ENCODE data around the gene RGS17. TPM values are rescaled to one million over a fixed set of nuclear protein-coding genes. Genes with fewer than 3 reads are reported as not detected.
A peak's percentile ranks its signal among the peaks of the same experiment; 100 is the strongest.
"Not testable (repeated sequence)": the region's sequence is repeated elsewhere in the genome, so short reads cannot be mapped to it uniquely, and the experiment has no call there.

Gene RGS17
- total RNA-seq, 3 donors from 2014 or later (not counting 1 experiment from before 2014, with no cell fraction given) = 0.45 to 1.9 (median 0.55) TPM

GRCh38 chr6:152975204-152975915, 155.7 kb downstream of the RGS17 start:
- Histone ChIP-seq H3K36me3 (ENCODE audit: control insufficient read depth, insufficient read depth, low read length) (peaks cover 38% of the 10 kb centered on the region), H3K4me1 (ENCODE audit: control insufficient read depth, insufficient read depth, low read length) (no peaks in the 10 kb centered on the region), H3K27ac (ENCODE audit: low read length) (no peak overlapping the region), H3K27me3 (ENCODE audit: control insufficient read depth, insufficient read depth, low read length) (no peaks in the 10 kb centered on the region), H3K9me3 (ENCODE audit: control insufficient read depth, insufficient read depth, low read length) (no peaks in the 10 kb centered on the region), H3K4me3 (ENCODE audit: low read length) (no peak overlapping the region)
- H3K4me3 Mint-ChIP-seq = peak overlapping the region; percentile 65
- H3K27ac Mint-ChIP-seq = peak overlapping the region; percentile 76 to 84
- WGBS (ENCODE audit: insufficient coverage) = 62% methylated on average over 4 of the region's 4 CpGs
- peaks cover 5% of the 10 kb centered on the region for H3K36me3 Mint-ChIP-seq
- DNase-seq (peak in 1 of 2 donors; percentile 45), ATAC-seq (peak; percentile 72 to 94 (median 77))
- H3K27me3 Mint-ChIP-seq (ENCODE audit: low read depth in 2 of 2) = no peaks in the 10 kb centered on the region
- no peak for TF ChIP-seq CTCF (IDR thresholded peaks at IDR 0.05)
- intact Hi-C loops (cut with micrococcal nuclease) = no loop called here
- H3K9me3 Mint-ChIP-seq = no peaks in the 10 kb centered on the region
- peaks cover 15 to 22% of the 10 kb centered on the region in 2 donors for H3K4me1 Mint-ChIP-seq

- H3K27ac Mint-ChIP-seq = no peak overlapping the region
- Histone ChIP-seq H3K36me3 (ENCODE audit: control insufficient read depth, insufficient read depth, low read length) (peaks cover 49% of the 10 kb centered on the region), H3K27me3 (ENCODE audit: control insufficient read depth, insufficient read depth, low read length) (no peaks in the 10 kb centered on the region), H3K4me3 (ENCODE audit: low read length) (no peak overlapping the region), H3K4me1 (ENCODE audit: control insufficient read depth, insufficient read depth, low read length) (no peaks in the 10 kb centered on the region), H3K27ac (ENCODE audit: low read length) (no peak overlapping the region), H3K9me3 (ENCODE audit: control insufficient read depth, insufficient read depth, low read length) (no peaks in the 10 kb centered on the region)
- H3K36me3 Mint-ChIP-seq = peaks cover 19% of the 10 kb centered on the region
- intact Hi-C loops (cut with micrococcal nuclease) = no loop called here
- 100% methylated on average over 1 of the region's 1 CpG for WGBS (ENCODE audit: insufficient coverage)
- no peak for DNase-seq
- no peak for TF ChIP-seq CTCF (IDR thresholded peaks at IDR 0.05)
- no peak overlapping the region for H3K4me3 Mint-ChIP-seq
- peaks cover 15 to 22% of the 10 kb centered on the region in 2 donors for H3K4me1 Mint-ChIP-seq
- no peak for ATAC-seq
- H3K27me3 Mint-ChIP-seq (ENCODE audit: low read depth in 2 of 2) = no peaks in the 10 kb centered on the region
- H3K9me3 Mint-ChIP-seq = peaks cover 4 to 5% of the 10 kb centered on the region in 2 donors
These were observed 157.2 kb downstream of the RGS17 start for GRCh38 chr6:152973916-152974315.

- H3K4me1 Mint-ChIP-seq = peaks cover 1 to 2% of the 10 kb centered on the region in 2 donors
- peaks cover 28% of the 10 kb centered on the region for H3K36me3 Mint-ChIP-seq
- Histone ChIP-seq H3K36me3 (ENCODE audit: control insufficient read depth, insufficient read depth, low read length) (peaks cover 46% of the 10 kb centered on the region), H3K4me1 (ENCODE audit: control insufficient read depth, insufficient read depth, low read length) (no peaks in the 10 kb centered on the region), H3K27ac (ENCODE audit: low read length) (no peak overlapping the region), H3K4me3 (ENCODE audit: low read length) (no peak overlapping the region), H3K9me3 (ENCODE audit: control insufficient read depth, insufficient read depth, low read length) (peaks cover 4% of the 10 kb centered on the region), H3K27me3 (ENCODE audit: control insufficient read depth, insufficient read depth, low read length) (no peaks in the 10 kb centered on the region)
- no peak overlapping the region for H3K4me3 Mint-ChIP-seq
- DNase-seq = no peak
- H3K9me3 Mint-ChIP-seq = peaks cover 10% of the 10 kb centered on the region in 2 donors
- 98% methylated on average over 6 of the region's 6 CpGs for WGBS (ENCODE audit: insufficient coverage)
- intact Hi-C loops (cut with micrococcal nuclease) = no loop called here
- no peak for ATAC-seq
- peaks cover 0 to under 1% of the 10 kb centered on the region in 2 donors for H3K27me3 Mint-ChIP-seq (ENCODE audit: low read depth in 2 of 2)
- H3K27ac Mint-ChIP-seq = no peak overlapping the region
- TF ChIP-seq CTCF (IDR thresholded peaks at IDR 0.05) = no peak
These were observed 161.2 kb downstream of the RGS17 start for GRCh38 chr6:152969688-152970418.

- H3K4me3 Mint-ChIP-seq; H3K27me3 ChIP-seq (ENCODE audit: control insufficient read depth, insufficient read depth, low read length); H3K9me3 ChIP-seq (ENCODE audit: control insufficient read depth, insufficient read depth, low read length); H3K4me1 Mint-ChIP-seq; intact Hi-C loops (cut with micrococcal nuclease); DNase-seq; H3K4me1 ChIP-seq (ENCODE audit: control insufficient read depth, insufficient read depth, low read length); H3K4me3 ChIP-seq (ENCODE audit: low read length); H3K27ac Mint-ChIP-seq; H3K27ac ChIP-seq (ENCODE audit: low read length); ATAC-seq: not testable (repeated sequence)
- peaks cover 28% of the 10 kb centered on the region for H3K36me3 Mint-ChIP-seq
- H3K36me3 ChIP-seq (ENCODE audit: control insufficient read depth, insufficient read depth, low read length) = peaks cover 20% of the 10 kb centered on the region
- peaks cover 10% of the 10 kb centered on the region in 2 donors for H3K9me3 Mint-ChIP-seq
- H3K27me3 Mint-ChIP-seq (ENCODE audit: low read depth in 2 of 2) = peaks cover 9 to 29% of the 10 kb centered on the region in 2 donors
- WGBS (ENCODE audit: insufficient coverage) = 93% methylated on average over 13 of the region's 15 CpGs
These were observed 164.8 kb downstream of the RGS17 start for GRCh38 chr6:152966168-152966894.
